ENCODE results near the gene LMF1. TPM values are rescaled to one million over a fixed set of nuclear protein-coding genes. Genes with fewer than 3 reads are reported as not detected.

LMF1 gene
- total RNA-seq, 1 donor from 2014 or later: 16.0 TPM

DNA sequence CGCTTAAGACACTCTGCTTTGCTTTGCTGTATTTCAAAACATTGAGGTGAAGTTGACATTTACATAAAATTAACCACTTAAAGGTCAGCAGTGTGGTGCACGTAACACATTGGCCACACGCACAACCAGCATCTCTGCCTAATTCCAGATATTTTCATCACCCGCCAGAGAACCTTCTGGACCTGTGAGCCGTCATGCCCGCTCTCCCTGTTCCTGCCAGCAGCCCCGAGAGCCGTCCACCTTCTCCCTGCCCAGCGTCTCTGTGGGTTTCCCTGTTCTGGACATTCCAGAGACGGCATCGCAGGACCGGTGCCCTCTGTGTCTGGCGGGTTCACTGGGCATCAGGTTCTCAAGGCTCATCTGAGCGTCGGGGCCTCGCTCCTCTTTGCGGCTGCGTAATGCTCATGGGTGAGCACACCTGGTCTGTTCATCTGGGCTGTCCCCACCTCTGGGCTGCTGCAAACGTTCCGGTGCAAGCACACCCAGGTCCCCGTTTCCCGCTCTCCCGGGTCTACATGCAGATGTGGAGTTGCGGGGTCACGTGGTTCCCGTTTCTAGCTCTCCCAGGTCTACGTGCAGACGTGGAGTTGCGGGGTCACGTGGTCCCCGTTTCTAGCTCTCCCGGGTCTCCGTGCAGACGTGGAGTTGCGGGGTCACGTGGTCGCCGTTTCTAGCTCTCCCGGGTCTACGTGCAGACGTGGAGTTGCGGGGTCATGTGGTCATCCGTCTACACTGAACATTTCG, 122.1 kb downstream of the LMF1 start:
- Mint-ChIP-seq H3K4me1 (no peaks in the 10 kb centered on the region), H3K36me3 (ENCODE audit: low read depth) (peaks cover 22% of the 10 kb centered on the region), H3K27me3 (ENCODE audit: low read depth) (no peaks in the 10 kb centered on the region), H3K4me3 (no peak overlapping the region), H3K27ac (ENCODE audit: unreplicated experiment) (no peak overlapping the region), H3K9me3 (peaks cover 13% of the 10 kb centered on the region)
- no peak for DNase-seq (ENCODE audit: low read depth, low spot score)
- TF ChIP-seq, protein P1, sequence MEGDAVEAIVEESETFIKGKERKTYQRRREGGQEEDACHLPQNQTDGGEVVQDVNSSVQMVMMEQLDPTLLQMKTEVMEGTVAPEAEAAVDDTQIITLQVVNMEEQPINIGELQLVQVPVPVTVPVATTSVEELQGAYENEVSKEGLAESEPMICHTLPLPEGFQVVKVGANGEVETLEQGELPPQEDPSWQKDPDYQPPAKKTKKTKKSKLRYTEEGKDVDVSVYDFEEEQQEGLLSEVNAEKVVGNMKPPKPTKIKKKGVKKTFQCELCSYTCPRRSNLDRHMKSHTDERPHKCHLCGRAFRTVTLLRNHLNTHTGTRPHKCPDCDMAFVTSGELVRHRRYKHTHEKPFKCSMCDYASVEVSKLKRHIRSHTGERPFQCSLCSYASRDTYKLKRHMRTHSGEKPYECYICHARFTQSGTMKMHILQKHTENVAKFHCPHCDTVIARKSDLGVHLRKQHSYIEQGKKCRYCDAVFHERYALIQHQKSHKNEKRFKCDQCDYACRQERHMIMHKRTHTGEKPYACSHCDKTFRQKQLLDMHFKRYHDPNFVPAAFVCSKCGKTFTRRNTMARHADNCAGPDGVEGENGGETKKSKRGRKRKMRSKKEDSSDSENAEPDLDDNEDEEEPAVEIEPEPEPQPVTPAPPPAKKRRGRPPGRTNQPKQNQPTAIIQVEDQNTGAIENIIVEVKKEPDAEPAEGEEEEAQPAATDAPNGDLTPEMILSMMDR (conservative IDR thresholded peaks at IDR 0.05): no peak

DNA sequence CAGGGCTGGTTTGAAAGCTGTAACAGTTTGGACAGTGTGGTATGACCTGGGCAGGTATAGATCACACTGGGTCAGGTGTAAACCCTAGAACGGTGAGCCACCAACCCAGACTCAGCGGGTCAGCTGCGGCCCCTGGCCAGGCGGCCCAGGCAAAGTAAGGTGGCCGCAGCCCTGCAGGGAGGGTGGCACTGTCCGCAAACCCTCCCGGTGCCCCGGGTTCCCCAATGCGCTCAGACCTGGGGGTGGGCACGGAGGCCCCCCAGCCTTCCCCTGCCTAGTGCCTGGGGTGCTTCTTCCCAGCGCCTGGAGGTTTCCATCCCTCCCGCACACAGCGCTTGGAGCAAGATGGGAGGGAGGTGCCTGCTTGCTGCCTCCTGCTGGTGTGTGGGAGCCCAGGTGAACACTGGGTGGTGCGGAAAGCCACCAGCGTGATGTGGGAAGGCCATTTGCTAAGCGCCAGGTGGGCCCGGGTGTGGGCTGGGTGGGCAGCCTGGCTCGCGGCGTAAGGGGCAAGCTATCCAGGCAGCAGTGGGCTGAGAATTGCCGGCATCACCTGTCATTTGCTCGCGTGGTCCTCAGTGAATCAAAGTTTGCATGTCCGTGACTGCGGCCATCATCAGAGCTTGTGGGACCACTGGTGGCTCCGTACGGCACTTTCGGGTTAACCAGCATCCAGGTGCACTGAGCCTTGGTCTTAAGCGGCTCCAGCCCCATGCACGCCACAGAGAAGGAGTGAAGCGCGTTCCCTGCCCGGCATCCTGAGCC, 122.9 kb downstream of the LMF1 start:
- no peak for DNase-seq (ENCODE audit: low read depth, low spot score)
- H3K4me3 Mint-ChIP-seq: no peak overlapping the region
- H3K27ac Mint-ChIP-seq (ENCODE audit: unreplicated experiment): no peak overlapping the region
- H3K27me3 Mint-ChIP-seq (ENCODE audit: low read depth): no peaks in the 10 kb centered on the region
- H3K4me1 Mint-ChIP-seq: peaks cover 3% of the 10 kb centered on the region
- H3K9me3 Mint-ChIP-seq: peaks cover 13% of the 10 kb centered on the region
- TF ChIP-seq, protein P1 (conservative IDR thresholded peaks at IDR 0.05): no peak
- H3K36me3 Mint-ChIP-seq (ENCODE audit: low read depth): peaks cover 18% of the 10 kb centered on the region

- peaks cover 13% of the 10 kb centered on the region for H3K9me3 Mint-ChIP-seq
- TF ChIP-seq, protein P1 (conservative IDR thresholded peaks at IDR 0.05): no peak
- peaks cover 7% of the 10 kb centered on the region for H3K4me1 Mint-ChIP-seq
- H3K27me3 Mint-ChIP-seq (ENCODE audit: low read depth): no peaks in the 10 kb centered on the region
- no peak for DNase-seq (ENCODE audit: low read depth, low spot score)
- no peak overlapping the region for H3K4me3 Mint-ChIP-seq
- H3K36me3 Mint-ChIP-seq (ENCODE audit: low read depth): peaks cover 18% of the 10 kb centered on the region
- peak overlapping the region; percentile 75 for H3K27ac Mint-ChIP-seq (ENCODE audit: unreplicated experiment)
Measured at GRCh38 chr16:847151-847550, 123.6 kb downstream of the LMF1 start.

DNA sequence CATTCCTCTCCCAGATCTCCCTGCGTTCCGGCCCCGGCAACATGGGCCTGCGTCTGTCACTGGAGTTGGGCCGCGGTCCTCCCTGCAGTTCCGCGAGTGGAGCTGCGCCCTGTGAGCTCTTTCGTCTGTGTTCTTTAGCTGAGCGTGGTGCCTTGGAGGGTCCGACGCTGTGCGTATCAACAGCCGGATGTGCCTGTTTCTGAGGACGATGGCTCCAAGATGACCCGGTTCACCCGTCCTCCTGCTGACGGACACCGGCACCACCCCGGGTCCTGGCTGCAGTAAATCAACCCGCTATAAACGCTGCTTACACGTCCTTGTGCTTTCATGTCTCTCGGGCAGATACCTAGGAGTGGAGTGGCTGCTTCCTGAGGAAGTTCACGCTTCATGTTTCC, 125.4 kb downstream of the LMF1 start:
- DNase-seq (ENCODE audit: low read depth, low spot score): no peak
- H3K4me3 Mint-ChIP-seq: peak overlapping the region; percentile 6
- peaks cover 8% of the 10 kb centered on the region for H3K4me1 Mint-ChIP-seq
- no peaks in the 10 kb centered on the region for H3K27me3 Mint-ChIP-seq (ENCODE audit: low read depth)
- TF ChIP-seq, protein P1 (conservative IDR thresholded peaks at IDR 0.05): no peak
- H3K9me3 Mint-ChIP-seq: peaks cover 7% of the 10 kb centered on the region
- H3K36me3 Mint-ChIP-seq (ENCODE audit: low read depth): peaks cover 11% of the 10 kb centered on the region
- no peak overlapping the region for H3K27ac Mint-ChIP-seq (ENCODE audit: unreplicated experiment)

DNA sequence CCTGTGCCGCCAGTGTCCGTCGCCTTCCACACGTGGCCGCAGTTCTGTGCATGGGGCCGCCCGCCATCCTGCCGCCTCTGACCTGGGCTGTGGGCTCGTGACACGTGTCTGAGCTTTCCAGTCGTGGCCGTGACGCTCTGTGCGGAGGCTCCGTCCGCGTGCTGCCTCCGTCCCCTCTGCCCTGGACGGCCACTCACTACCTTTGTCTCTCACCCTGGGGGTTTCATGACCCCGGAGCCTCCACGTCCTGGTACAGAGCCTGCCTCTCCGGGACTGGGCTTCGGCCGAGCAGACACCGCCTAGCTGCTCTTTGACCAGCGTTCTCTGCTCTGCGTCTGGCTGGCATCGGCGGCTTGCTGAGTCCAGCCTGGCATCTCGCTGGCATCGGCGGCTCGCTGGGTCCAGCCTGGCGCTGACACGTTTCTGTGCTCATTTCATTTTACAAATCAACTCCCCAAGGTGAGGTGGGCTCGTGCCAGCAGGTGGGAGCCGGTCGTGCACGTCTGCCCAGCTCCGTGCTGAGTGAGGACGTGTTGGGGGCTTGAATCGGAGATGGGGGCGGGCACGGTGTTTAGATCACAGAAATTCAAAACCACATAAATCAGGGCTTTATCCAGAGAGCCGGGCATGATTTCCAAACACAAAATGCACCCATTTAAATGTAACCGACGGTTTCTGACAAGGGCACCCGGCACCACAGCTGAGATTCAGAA, 126.0 kb downstream of the LMF1 start:
- TF ChIP-seq, protein P1 (conservative IDR thresholded peaks at IDR 0.05): no peak
- Mint-ChIP-seq H3K4me1 (peaks cover 8% of the 10 kb centered on the region), H3K9me3 (peaks cover 2% of the 10 kb centered on the region), H3K36me3 (ENCODE audit: low read depth) (peaks cover 6% of the 10 kb centered on the region), H3K27ac (ENCODE audit: unreplicated experiment) (no peak overlapping the region), H3K27me3 (ENCODE audit: low read depth) (no peaks in the 10 kb centered on the region), H3K4me3 (no peak overlapping the region)
- no peak for DNase-seq (ENCODE audit: low read depth, low spot score)
